Measurements from ENCODE around the gene MERTK. TPM values are rescaled to one million over a fixed set of nuclear protein-coding genes. Genes with fewer than 3 reads are reported as not detected.

MERTK gene
- total and polyA plus RNA-seq, 10 of the 15 experiments (the other 5 are each of a cell fraction or from before 2014, with no cell fraction given) = 0.13 to 30.6 (median 0.50) TPM

- TF ChIP-seq SRF (IDR thresholded peaks at IDR 0.05; ENCODE audit: low read depth in 2 of 2, low read length in 2 of 2) = no peak
- TF ChIP-seq ESRRA (IDR thresholded peaks at IDR 0.05; ENCODE audit: low read length) = no peak
- TF ChIP-seq RELA (IDR thresholded peaks at IDR 0.05; ENCODE audit: borderline replicate concordance, partially characterized antibody) = no peak
- no peak for TF ChIP-seq SMARCA5 (IDR thresholded peaks at IDR 0.05)
- no peak for TF ChIP-seq FOS (IDR thresholded peaks at IDR 0.05; ENCODE audit: borderline replicate concordance, extremely low read depth, insufficient read length)
- TF ChIP-seq JUND (IDR thresholded peaks at IDR 0.05; ENCODE audit: low read depth, low read length) = no peak
- 0 out of 2 replicates have a peak, but pooled peaks have one; percentile 13 for TF ChIP-seq NBN (IDR thresholded peaks at IDR 0.05)
- TF ChIP-seq, protein P1, sequence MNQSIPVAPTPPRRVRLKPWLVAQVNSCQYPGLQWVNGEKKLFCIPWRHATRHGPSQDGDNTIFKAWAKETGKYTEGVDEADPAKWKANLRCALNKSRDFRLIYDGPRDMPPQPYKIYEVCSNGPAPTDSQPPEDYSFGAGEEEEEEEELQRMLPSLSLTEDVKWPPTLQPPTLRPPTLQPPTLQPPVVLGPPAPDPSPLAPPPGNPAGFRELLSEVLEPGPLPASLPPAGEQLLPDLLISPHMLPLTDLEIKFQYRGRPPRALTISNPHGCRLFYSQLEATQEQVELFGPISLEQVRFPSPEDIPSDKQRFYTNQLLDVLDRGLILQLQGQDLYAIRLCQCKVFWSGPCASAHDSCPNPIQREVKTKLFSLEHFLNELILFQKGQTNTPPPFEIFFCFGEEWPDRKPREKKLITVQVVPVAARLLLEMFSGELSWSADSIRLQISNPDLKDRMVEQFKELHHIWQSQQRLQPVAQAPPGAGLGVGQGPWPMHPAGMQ (IDR thresholded peaks at IDR 0.05; ENCODE audit: borderline replicate concordance) = no peak
- no peak for TF ChIP-seq ZNF274 (IDR thresholded peaks at IDR 0.05; ENCODE audit: insufficient read depth, insufficient read length)
- TF ChIP-seq IKZF1 (conservative IDR thresholded peaks at IDR 0.05) = peak; percentile 68; the same call in 1 of the 2 replicates
- TF ChIP-seq SMAD1 (IDR thresholded peaks at IDR 0.05; ENCODE audit: low read depth, partially characterized antibody) = no peak
- TF ChIP-seq TARDBP (IDR thresholded peaks at IDR 0.05; ENCODE audit: borderline replicate concordance) = no peak
- TF ChIP-seq, protein P2, sequence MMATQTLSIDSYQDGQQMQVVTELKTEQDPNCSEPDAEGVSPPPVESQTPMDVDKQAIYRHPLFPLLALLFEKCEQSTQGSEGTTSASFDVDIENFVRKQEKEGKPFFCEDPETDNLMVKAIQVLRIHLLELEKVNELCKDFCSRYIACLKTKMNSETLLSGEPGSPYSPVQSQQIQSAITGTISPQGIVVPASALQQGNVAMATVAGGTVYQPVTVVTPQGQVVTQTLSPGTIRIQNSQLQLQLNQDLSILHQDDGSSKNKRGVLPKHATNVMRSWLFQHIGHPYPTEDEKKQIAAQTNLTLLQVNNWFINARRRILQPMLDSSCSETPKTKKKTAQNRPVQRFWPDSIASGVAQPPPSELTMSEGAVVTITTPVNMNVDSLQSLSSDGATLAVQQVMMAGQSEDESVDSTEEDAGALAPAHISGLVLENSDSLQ (IDR thresholded peaks at IDR 0.05) = no peak
- no peak for TF ChIP-seq RAD21 (IDR thresholded peaks at IDR 0.05; ENCODE audit: insufficient read depth, low read depth, low read length)
- no peak for TF ChIP-seq POLR2AphosphoS2 (IDR thresholded peaks at IDR 0.05; ENCODE audit: low read depth, low read length)
- TF ChIP-seq TCF7 (IDR thresholded peaks at IDR 0.05; ENCODE audit: borderline replicate concordance) = no peak
- TF ChIP-seq RUNX3 (IDR thresholded peaks at IDR 0.05; ENCODE audit: low read length) = peak; percentile 82
- TF ChIP-seq YBX1 (IDR thresholded peaks at IDR 0.05) = no peak
- TF ChIP-seq SREBF2 (IDR thresholded peaks at IDR 0.05; ENCODE audit: low read length) = no peak
- TF ChIP-seq, protein P3, sequence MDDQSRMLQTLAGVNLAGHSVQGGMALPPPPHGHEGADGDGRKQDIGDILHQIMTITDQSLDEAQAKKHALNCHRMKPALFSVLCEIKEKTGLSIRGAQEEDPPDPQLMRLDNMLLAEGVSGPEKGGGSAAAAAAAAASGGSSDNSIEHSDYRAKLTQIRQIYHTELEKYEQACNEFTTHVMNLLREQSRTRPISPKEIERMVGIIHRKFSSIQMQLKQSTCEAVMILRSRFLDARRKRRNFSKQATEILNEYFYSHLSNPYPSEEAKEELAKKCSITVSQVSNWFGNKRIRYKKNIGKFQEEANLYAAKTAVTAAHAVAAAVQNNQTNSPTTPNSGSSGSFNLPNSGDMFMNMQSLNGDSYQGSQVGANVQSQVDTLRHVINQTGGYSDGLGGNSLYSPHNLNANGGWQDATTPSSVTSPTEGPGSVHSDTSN (IDR thresholded peaks at IDR 0.05; ENCODE audit: insufficient replicate concordance, low read depth, low read length) = no peak
- 0 out of 2 replicates have a peak, but pooled peaks have one; percentile 28 for TF ChIP-seq ATF2 (IDR thresholded peaks at IDR 0.05; ENCODE audit: low read length)
- TF ChIP-seq TCF12 (IDR thresholded peaks at IDR 0.05; ENCODE audit: low read depth, low read length) = 0 out of 2 replicates have a peak, but pooled peaks have one; percentile 30
- no peak for TF ChIP-seq SPI1 (IDR thresholded peaks at IDR 0.05; ENCODE audit: borderline replicate concordance, insufficient read depth, low read depth, low read length)
- TF ChIP-seq CREB1 (IDR thresholded peaks at IDR 0.05; ENCODE audit: low read depth) = no peak
- no peak for TF ChIP-seq CHD4 (IDR thresholded peaks at IDR 0.05)
- TF ChIP-seq CHD1 (IDR thresholded peaks at IDR 0.05; ENCODE audit: low read depth, low read length) = no peak
- TF ChIP-seq CBX5 (IDR thresholded peaks at IDR 0.05; ENCODE audit: low read depth) = no peak
- TF ChIP-seq HCFC1 (IDR thresholded peaks at IDR 0.05; ENCODE audit: low read length) = no peak
- TF ChIP-seq TBL1XR1 (IDR thresholded peaks at IDR 0.05; ENCODE audit: low read depth, low read length) = no peak
- TF ChIP-seq CBFB (IDR thresholded peaks at IDR 0.05; ENCODE audit: low read depth) = no peak
Observed at GRCh38 chr2:112075490-112076260, 177.3 kb downstream of the MERTK start (continued).

All from GM12878 (cell line).